T follicular helper cell (primary cell): ENCODE measurements around the gene ROBO1.
"Not testable (repeated sequence)": the region's sequence is repeated elsewhere in the genome, so short reads cannot be mapped to it uniquely, and the experiment has no call there.

Experiments
- DNase-seq: peaks from one replicate; pipeline ENCODE4 v3.0.0-alpha.2; 2020; ENCODE audit warnings: low read depth

The ROBO1 gene

DNA sequence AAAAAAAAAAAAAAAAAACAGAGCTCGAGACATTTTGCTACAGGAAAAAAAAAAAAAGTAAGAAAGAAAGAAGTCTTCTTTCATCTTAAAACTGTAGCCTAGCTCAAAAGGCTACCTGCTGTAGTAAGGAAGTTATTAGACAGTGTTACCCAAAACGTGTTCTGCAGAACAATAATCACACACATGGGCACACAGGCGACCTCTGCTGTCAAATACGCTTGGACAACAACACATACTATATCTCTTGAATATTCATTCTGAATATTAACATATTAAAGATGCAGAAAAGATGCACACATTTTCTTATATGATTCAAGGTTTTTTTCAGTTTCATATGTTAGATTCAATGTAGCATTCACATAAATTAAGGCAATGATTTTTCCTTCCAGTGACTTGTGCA lies 215.8 kb downstream of the ROBO1 start:
- DNase-seq: no peak

DNA sequence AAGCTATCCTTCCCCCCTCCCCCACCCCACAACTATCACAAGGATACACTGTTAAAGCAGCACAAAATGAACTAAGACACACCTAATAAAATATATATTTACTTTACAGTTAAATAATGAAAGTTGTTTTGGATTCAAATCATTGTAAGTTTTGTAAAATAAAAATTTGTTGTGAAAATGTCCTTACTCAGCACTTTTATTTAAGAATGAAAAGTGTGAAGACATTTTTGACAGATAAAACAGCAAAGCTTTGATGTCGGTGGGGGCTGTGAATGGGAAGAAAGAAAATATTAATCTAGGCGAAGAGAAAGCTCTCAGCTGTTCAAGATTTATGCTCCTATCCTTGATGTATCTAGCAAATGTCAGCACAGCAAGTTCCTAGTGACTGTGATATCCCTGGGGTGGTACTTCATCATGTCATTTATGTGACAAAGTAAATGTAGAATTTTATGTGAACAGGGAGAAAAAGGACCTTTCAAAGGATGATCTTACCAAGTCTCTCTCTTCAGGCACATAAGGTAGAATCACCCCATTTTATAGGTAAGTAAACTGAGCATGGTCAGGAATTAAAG lies 216.4 kb downstream of the ROBO1 start:
- DNase-seq: no peak

DNA sequence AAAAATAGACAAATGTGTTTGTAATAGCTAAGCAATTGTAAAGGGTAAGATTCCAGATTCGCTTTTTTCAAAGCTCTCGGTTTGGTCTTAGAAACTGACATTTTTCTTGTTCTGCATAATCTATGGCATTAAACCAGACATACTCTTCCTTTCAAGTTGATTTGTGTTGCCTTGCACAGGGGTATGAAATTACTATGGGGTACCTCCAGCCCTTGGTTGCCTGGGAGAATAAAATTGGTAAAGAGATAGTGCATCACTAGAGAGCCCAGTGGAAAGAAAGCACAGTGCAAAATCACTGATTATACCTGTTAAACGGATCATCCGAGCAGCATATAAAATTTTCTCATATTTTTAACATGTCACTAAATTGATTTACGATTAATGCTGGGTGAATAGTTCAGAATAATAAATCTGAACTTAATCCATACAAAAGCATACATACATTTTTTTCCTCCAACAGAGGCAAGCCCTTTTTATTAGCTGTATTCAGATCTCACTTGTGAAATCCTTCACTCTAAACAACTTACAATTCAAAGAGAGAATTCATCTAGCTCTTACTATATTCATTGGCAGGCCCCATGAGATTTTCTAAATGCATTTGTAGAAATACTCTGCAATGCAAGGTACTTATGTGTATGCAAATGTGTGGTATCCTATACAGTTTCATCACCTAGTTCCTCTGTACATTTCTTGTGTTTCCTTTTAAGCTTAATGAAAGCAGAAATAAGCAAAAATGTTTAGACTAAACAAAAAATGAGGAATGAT lies 224.4 kb downstream of the ROBO1 start:
- DNase-seq: no peak

DNA sequence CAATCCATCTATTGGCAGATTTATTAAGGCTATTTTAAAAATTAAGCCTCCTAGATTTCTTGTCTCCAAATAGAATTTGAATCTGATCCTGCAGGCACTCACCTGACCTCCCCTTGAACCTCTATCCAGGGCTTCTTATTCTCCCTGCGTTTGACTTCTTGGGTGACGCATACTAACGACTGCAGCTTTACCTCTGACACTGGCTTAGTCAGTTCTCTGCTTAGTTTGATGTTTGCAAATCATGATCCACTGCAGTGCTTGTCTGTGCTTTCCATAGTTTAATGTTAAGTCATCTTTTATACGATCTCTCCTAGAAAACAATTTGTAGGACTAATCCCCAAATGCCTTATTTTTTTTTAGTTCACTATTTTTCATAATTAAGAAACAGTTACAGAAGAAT lies 233.1 kb downstream of the ROBO1 start:
- DNase-seq: no peak

DNA sequence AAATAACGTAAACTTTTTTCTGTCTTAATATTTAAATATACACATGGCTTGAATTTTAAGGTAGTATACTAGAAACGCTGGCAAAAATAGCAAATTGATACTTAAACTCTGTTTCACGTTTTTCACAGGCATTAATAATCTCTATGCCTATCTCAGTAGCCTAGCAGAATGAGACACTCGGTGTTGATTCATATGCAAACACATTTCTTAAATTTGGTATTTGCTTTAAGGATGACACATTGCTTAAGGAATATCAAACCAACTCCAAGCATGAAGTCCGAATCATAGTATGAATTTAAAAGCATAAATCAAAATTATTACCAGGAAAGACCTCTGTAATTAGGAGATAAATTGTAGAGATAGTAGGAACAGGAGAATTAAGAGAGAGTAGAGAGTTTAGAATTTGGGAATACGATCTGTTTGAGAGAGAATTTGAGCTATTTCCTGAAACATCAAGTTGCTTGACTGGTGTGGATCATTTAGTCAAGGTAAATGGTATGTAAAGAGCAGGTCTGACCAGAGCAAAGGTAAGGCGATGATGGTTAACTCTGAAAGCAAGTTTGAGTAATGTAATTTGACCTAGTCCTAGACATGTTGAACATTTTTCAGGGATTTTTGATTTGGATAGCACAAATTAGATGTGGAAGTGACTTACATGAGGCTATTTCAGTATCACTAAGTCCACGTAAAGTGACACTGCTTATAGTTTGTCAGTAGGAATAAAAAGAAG lies 236.1 kb downstream of the ROBO1 start:
- no peak for DNase-seq

DNA sequence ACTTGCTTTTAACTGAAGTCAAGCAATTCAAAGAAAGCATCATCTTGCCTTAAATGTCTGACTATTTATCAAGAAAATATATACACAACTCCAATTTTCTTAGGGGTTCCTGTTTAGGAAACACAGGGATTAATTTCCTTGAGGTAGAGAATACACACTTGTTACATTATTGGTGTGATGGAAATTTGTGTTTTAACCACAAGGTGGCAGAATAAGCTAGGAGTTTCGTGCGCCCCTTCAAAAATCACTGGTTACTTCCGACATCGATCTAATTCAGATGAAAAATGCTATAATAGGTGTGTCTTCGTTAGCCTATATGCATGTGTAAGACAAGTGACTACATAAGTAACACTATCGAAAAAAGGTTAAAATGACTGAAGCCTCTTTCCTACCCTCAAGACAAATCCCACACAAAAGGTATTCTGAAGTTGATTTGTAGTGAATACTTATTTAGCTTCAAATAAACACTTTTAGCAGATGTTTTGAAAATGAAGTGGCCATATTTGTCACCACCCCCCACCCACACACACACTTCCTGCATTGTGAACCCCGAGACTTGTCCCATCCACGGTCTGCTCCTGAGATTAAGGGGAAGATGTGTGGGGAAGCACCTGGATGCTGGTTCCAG lies 246.5 kb downstream of the ROBO1 start:
- DNase-seq: no peak

- DNase-seq: no peak
These were observed 249.9 kb downstream of the ROBO1 start for GRCh38 chr3:79517766-79518413.

DNA sequence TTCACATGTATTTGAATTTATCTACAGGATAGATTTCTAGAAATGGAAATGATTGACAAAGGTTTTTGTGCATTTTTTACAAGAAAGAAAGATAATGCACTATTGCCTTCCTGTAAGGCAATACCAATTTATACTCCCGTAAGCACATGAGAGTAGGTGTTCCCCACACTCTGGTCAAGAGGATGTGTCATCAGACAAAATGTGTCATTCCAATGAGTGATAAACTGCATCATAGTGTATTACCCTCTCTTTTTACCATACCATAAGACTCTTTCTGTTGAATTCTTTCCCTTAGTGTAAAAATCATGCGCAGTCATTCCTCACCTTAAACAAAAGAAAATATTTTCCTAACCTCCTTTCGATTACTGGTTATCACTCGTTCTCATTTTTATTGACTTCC lies 251.0 kb downstream of the ROBO1 start:
- no peak for DNase-seq

DNA sequence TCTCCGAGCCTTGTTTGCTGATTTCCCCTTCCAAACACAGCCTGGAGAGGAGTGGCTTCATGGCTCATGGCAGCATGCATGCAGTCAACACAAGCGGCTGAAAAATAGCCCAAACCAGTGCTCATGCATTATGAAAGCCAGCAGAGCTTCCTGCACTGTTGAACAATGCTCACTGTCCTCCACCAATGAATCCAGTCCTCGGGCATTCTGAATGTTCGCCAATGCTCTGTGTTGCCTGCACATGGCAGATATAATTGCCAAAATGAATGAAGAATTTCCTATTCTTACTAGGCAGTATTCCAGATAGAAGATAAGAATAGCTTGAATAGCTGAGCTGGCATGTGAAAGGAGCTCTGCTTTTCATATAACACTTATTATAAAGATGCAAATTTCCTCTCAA lies 252.7 kb downstream of the ROBO1 start:
- DNase-seq: no peak

DNA sequence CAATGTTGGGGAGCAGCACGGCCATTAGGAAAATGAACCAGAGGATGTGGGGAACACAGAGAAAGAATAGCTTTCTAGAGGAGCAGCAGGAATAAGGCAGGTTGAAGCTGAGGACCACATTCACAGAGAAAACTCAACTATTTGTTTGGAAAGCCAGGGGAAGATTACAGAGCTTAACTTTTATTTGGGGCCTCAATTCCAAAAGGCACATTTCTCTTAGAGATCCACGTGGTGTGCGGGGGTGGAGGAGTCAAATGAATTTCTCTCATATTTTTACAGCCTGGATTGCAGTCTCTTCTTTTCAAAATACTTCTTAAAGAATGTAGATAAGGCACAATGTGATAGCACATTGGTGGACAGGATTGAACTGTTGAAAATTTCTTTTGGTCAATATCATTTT lies 253.7 kb downstream of the ROBO1 start:
- no peak for DNase-seq

GRCh38 chr3:79506751-79507150 lies 261.0 kb downstream of the ROBO1 start:
- DNase-seq: no peak

DNA sequence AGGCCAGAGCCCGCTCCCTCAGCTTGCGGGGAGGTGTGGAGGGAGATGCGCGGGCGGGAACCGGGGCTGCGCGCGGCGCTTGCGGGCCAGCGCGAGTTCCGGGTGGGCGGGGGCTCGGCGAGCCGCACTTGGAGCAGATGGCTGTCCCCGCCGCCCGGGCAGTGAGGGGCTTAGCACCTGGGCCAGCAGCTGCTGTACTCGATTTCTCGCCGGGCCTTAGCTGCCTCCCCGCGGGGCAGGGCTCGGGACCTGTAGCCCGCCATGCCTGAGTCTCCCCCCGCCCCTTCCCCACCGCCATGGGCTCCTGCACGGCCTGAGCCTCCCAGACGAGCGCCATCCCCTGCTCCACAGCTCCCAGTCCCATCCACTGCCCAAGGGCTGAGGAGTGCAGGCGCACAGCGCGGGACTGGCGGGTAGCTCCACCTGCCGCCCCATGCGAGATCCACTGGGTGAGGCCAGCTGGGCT lies 265.5 kb downstream of the ROBO1 start:
- DNase-seq: not testable (repeated sequence)

DNA sequence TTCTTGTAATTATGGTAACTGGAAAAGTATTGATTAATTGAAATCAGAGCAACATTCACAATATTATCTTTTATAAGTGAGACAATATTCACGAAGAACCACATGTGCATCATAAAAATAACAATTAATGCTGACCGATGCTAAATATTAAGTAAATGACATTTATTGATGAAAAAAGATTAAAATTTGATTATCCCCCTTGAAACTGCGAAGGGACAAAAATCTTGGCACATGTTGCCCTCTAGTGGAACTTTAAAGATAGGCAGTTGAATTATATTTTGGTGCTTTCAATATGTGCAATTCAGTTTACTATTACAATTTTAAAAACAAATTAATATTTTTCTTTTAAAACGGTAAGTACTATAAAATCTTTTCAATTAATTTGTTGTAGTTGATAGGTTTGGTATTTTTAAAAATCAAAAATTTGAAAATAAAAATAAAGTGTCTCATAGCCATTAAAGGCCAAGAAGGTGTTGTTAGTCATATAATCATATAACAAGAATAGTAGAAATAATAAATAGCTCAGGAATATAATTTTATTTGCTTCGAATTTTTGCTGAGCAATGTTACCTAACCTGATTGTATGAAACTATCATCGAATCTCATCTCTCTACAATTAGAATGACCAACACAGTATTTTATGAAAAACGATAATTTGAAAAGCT lies 270.2 kb downstream of the ROBO1 start:
- DNase-seq: no peak

GRCh38 chr3:79491029-79491641 lies 276.7 kb downstream of the ROBO1 start:
- no peak for DNase-seq

- DNase-seq: no peak
These were observed 277.4 kb downstream of the ROBO1 start for GRCh38 chr3:79490165-79491028.

DNA sequence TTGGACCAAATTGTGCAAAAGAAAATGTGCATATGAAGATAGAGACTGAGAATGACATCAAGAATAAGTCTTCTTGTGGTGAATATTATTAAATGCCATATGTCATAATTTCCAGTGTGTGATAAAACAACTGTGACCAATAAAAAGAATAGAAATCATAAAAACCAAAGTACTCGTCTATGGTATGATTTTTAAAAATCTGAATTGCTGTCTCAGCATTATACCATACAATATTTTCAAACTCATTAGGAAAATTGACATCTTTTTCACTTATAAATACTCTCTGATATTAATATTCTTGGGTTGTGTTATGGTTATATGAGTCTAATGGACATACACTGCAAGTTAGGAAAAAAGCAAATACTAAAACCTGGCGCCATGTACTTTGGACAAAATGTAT lies 279.4 kb downstream of the ROBO1 start:
- DNase-seq: no peak

DNA sequence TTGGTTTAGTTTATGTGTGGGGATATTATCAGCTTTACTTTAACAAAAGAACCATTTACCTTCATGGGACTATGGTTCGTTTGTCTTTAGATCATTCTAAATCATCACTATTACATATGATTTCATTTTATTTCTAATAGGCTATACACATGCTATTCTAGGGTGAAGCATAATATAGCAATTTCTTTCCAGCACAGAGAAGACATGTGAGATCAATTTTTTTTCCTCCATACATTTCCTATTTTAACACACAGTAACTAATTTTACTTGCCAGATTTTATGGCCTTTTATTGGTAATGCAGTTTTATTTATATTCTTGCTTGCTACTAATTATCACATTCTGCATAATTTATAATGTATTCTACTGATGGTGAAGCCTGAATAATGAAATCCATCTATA lies 287.1 kb downstream of the ROBO1 start:
- DNase-seq: no peak

DNA sequence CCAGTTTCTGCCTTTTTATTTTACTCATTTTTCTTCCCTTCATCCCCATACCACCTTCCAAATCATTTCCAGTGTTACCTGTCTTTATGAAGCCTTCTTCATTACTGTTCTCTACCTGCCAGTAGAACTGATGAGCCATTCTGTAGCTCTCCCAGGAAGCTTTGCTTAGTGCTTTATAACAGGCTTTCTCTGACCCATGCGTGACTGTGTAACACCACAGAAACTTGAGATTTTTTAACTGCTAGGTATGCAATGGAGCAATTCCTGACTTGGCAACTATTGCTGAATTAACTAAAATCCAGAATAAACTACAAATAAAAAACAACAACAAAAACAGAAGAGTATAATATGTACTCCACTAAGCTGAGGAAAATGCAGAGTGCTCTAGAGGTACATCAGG lies 289.2 kb downstream of the ROBO1 start:
- DNase-seq: no peak

GRCh38 chr3:79477242-79477641 lies 290.6 kb downstream of the ROBO1 start:
- DNase-seq: no peak

DNA sequence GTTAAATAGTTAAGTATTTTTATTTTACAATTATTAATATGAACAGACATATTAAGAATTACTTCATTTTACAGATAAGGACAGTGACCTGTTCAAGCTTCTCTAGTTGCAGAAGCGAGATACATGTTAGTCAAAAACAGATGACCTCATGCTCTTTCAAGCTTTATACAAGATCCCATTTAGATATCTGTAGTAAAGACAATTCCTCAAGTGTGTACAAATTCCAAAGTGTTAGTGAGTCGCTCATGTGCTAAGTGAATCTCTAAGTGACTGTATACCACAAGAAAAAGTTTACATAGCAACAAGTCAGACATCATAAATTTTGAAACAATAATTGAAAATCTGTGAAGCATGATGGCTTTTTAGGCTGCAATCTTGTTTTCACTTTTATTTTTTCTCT lies 293.8 kb downstream of the ROBO1 start:
- DNase-seq: no peak
